ENCODE data around the gene ZEB1.

The ZEB1 gene

GRCh38 chr10:31318854-31319601 is at the start of gene ZEB1:
TSS of gene ZEB1 (plus strand) at chr10:31319216. CDS start at chr10:31319235, 19 bp downstream.
- peak; percentile 37; the same call in 1 of the 2 replicates for TF ChIP-seq CTCF (IDR thresholded peaks at IDR 0.05)

GRCh38 chr10:31270954-31271353 is 48.1 kb upstream of the ZEB1 start:
- TF ChIP-seq CTCF (IDR thresholded peaks at IDR 0.05) = no peak

DNA sequence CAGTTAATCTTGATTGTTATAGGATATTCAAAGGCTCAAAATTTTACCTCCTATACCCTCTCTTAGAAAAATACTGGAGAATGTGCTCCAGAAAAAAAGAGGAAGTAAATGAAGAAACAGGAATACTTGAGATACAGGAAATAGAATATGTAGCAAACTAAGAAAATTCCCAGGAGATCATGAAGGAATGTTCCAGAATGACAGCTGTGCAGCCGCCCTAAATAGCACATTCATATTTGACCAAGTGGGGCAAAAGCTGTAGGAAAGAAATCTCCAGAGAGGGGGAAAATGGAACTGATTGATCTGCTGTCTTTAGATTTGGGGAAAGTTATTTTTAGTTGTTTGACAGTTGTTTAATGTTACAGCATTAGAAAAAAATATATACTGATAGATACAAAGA is 46.2 kb upstream of the ZEB1 start:
- TF ChIP-seq CTCF (IDR thresholded peaks at IDR 0.05) = no peak

DNA sequence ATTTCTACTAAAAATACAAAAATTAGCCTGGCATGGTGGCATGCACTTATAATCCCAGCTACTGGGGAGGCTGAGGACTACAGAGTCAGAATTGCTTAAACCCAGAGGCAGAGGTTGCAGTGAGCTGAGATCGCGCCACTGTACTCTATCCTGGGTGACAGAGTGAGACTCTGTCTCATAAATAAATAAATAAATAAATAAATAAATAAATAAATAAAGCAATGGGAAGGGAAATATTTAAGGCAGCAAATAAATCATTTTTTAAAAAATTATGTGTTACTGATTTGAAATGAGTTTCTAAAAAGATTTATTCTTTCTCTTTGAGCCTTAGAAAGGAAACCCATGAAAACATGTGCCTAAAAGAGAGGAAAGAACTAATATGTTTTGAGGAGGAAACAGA is 45.2 kb upstream of the ZEB1 start:
- no peak for TF ChIP-seq CTCF (IDR thresholded peaks at IDR 0.05)

- no peak for TF ChIP-seq CTCF (IDR thresholded peaks at IDR 0.05)
These were observed 44.7 kb upstream of the ZEB1 start for GRCh38 chr10:31274310-31274709.

GRCh38 chr10:31278279-31278941 is 40.6 kb upstream of the ZEB1 start:
- no peak for TF ChIP-seq CTCF (IDR thresholded peaks at IDR 0.05)

GRCh38 chr10:31280972-31281371 is 38.0 kb upstream of the ZEB1 start:
- TF ChIP-seq CTCF (IDR thresholded peaks at IDR 0.05) = no peak

Measured in LNCAP (cell line).